ENCODE data around the gene SRSF9. TPM values are rescaled to one million over a fixed set of nuclear protein-coding genes. Genes with fewer than 3 reads are reported as not detected.
A peak's percentile ranks its signal among the peaks of the same experiment; 100 is the strongest.

The SRSF9 gene
- polyA plus RNA-seq, 3 donors = 127 to 218 (median 200) TPM

GRCh38 chr12:120465756-120466155 lies 3.8 kb downstream of the SRSF9 start:
- DNase-seq = peak in 1 of 3 donors; percentile 39
- no peak overlapping the region for H3K4me2 ChIP-seq (replicated peaks; ENCODE audit: extremely low read depth, low read length, poor library complexity, severe bottlenecking)
- no peak overlapping the region for H3K9ac ChIP-seq (ENCODE audit: insufficient read depth, low read length, poor library complexity, severe bottlenecking)
- peaks cover 78% of the 10 kb centered on the region for H4K20me1 ChIP-seq (ENCODE audit: insufficient read depth, low read length)
- no peak overlapping the region for H2AFZ ChIP-seq (ENCODE audit: insufficient read depth, low read depth, low read length, poor library complexity, severe bottlenecking)
- WGBS (ENCODE audit: insufficient coverage) = no CpG with 5 or more reads among the region's 5 CpGs
- H3K9me3 ChIP-seq (replicated peaks in 1 of 2; ENCODE audit: control insufficient read depth in 1 of 2, insufficient read depth in 1 of 2, low read length in 2 of 2) = no peaks in the 10 kb centered on the region
- peaks cover 58 to 69% of the 10 kb centered on the region in 2 donors for H3K36me3 ChIP-seq (replicated peaks in 1 of 2; ENCODE audit: control insufficient read depth in 1 of 2, insufficient read depth in 2 of 2, low read length in 2 of 2)
- H3K4me3 ChIP-seq (replicated peaks in 1 of 3; ENCODE audit: low read depth in 2 of 3, low read length in 3 of 3) = no peak overlapping the region
- TF ChIP-seq CTCF (IDR thresholded peaks at IDR 0.05) = no peak
- intact Hi-C loops (cut with micrococcal nuclease) = no loop called here
- Mint-ChIP-seq H3K4me3 (no peak overlapping the region), H3K27ac (peak overlapping the region in 4 of 7 donors; percentile 16 to 78 (median 24)), H3K4me1 (peaks cover 28% of the 10 kb centered on the region), H3K36me3 (peaks cover 50 to 67% of the 10 kb centered on the region in 2 donors), H3K27me3 (ENCODE audit: low read depth in 3 of 3) (no peaks in the 10 kb centered on the region), H3K9me3 (peaks cover 0 to 2% (median 0%) of the 10 kb centered on the region in 7 donors)
- no peaks in the 10 kb centered on the region for H3K27me3 ChIP-seq (ENCODE audit: control insufficient read depth in 2 of 2, insufficient read depth in 2 of 2, low read length in 2 of 2)
- peaks cover 88% of the 10 kb centered on the region for H3K79me2 ChIP-seq (ENCODE audit: insufficient read depth, low read length)
- H3K27ac ChIP-seq (ENCODE audit: low read depth in 1 of 2, low read length in 2 of 2) = no peak overlapping the region
- peaks cover 14 to 26% of the 10 kb centered on the region in 2 donors for H3K4me1 ChIP-seq (ENCODE audit: control insufficient read depth in 1 of 2, insufficient read depth in 2 of 2, low read length in 2 of 2)

- no peak for TF ChIP-seq CTCF (IDR thresholded peaks at IDR 0.05)
- H3K9me3 ChIP-seq (replicated peaks in 1 of 2; ENCODE audit: control insufficient read depth in 1 of 2, insufficient read depth in 1 of 2, low read length in 2 of 2) = no peaks in the 10 kb centered on the region
- no peak overlapping the region for H2AFZ ChIP-seq (ENCODE audit: insufficient read depth, low read depth, low read length, poor library complexity, severe bottlenecking)
- WGBS (ENCODE audit: insufficient coverage) = 100% methylated on average over 3 of the region's 5 CpGs
- H3K36me3 ChIP-seq (replicated peaks in 1 of 2; ENCODE audit: control insufficient read depth in 1 of 2, insufficient read depth in 2 of 2, low read length in 2 of 2) = peaks cover 72 to 90% of the 10 kb centered on the region in 2 donors
- peaks cover 91% of the 10 kb centered on the region for H4K20me1 ChIP-seq (ENCODE audit: insufficient read depth, low read length)
- H3K27me3 ChIP-seq (ENCODE audit: control insufficient read depth in 2 of 2, insufficient read depth in 2 of 2, low read length in 2 of 2) = no peaks in the 10 kb centered on the region
- no peak overlapping the region for H3K9ac ChIP-seq (ENCODE audit: insufficient read depth, low read length, poor library complexity, severe bottlenecking)
- no peak overlapping the region for H3K4me2 ChIP-seq (replicated peaks; ENCODE audit: extremely low read depth, low read length, poor library complexity, severe bottlenecking)
- Mint-ChIP-seq H3K27ac (no peak overlapping the region), H3K4me1 (peaks cover 23% of the 10 kb centered on the region), H3K36me3 (peaks cover 67 to 87% of the 10 kb centered on the region in 2 donors), H3K4me3 (no peak overlapping the region), H3K27me3 (ENCODE audit: low read depth in 3 of 3) (no peaks in the 10 kb centered on the region), H3K9me3 (peaks cover 0 to 2% (median 0%) of the 10 kb centered on the region in 7 donors)
- peaks cover 7 to 18% of the 10 kb centered on the region in 2 donors for H3K4me1 ChIP-seq (ENCODE audit: control insufficient read depth in 1 of 2, insufficient read depth in 2 of 2, low read length in 2 of 2)
- H3K79me2 ChIP-seq (ENCODE audit: insufficient read depth, low read length) = peaks cover 75% of the 10 kb centered on the region
- no peak overlapping the region for H3K4me3 ChIP-seq (replicated peaks in 1 of 3; ENCODE audit: low read depth in 2 of 3, low read length in 3 of 3)
- intact Hi-C loops (cut with micrococcal nuclease) = no loop called here
- DNase-seq = no peak
- no peak overlapping the region for H3K27ac ChIP-seq (ENCODE audit: low read depth in 1 of 2, low read length in 2 of 2)
Observed at GRCh38 chr12:120463712-120464111, 5.8 kb downstream of the SRSF9 start.

All from CD14-positive monocyte (primary cell).